Liver (tissue), 9 donors: ENCODE results near the gene RARRES1. TPM values are rescaled to one million over a fixed set of nuclear protein-coding genes. Genes with fewer than 3 reads are reported as not detected.

Experiments
- DNase-seq: peaks from one replicate; pipeline ENCODE4 v3.0.0-alpha.2; 2017; ENCODE audit warnings: low spot score
- H3K27ac ChIP-seq, 2 donors: one replicate each; pipeline ENCODE4 v1.7.0; 2013; ENCODE audit warnings: inconsistent platforms in 2 of 2, low read length in 2 of 2, control low read depth in 1 of 2, low read depth in 1 of 2, mild to moderate bottlenecking in 1 of 2
- H3K27me3 ChIP-seq, 4 donors: one replicate each; pipeline versions ENCODE4 v1.6.1 to v1.7.0; 2013; ENCODE audit warnings: low read length in 3 of 4, inconsistent platforms in 1 of 4, mild to moderate bottlenecking in 1 of 4, moderate library complexity in 1 of 4; ENCODE audit not compliant: control insufficient read depth in 4 of 4, insufficient read depth in 4 of 4
- H3K36me3 ChIP-seq, 4 donors: one replicate each; pipeline versions ENCODE4 v1.6.1 to v1.7.0; 2013; ENCODE audit warnings: low read length in 3 of 4, mild to moderate bottlenecking in 3 of 4, low read depth in 1 of 4, moderate library complexity in 1 of 4; ENCODE audit not compliant: control insufficient read depth in 4 of 4, insufficient read depth in 3 of 4
- H3K4me1 ChIP-seq, 4 donors: one replicate each; pipeline versions ENCODE4 v1.6.1 to v1.7.0; 2013; ENCODE audit warnings: low read length in 3 of 4, mild to moderate bottlenecking in 3 of 4, moderate library complexity in 1 of 4; ENCODE audit not compliant: control insufficient read depth in 4 of 4, insufficient read depth in 4 of 4
- H3K4me3 ChIP-seq, 3 donors: one replicate each; pipeline versions ENCODE4 v1.6.1 to v1.7.0; 2013; ENCODE audit warnings: low read length in 3 of 3, control low read depth in 1 of 3, low read depth in 1 of 3, mild to moderate bottlenecking in 1 of 3
- H3K9ac ChIP-seq, 2 donors: one replicate each; pipeline ENCODE4 v1.7.0; 2013; ENCODE audit warnings: low read length in 2 of 2, mild to moderate bottlenecking in 2 of 2, moderate library complexity in 2 of 2, control low read depth in 1 of 2, low read depth in 1 of 2
- H3K9me3 ChIP-seq, 4 donors: one replicate each; pipeline versions ENCODE4 v1.6.1 to v1.7.0; 2013; ENCODE audit warnings: low read length in 3 of 4; ENCODE audit not compliant: control insufficient read depth in 4 of 4
- EGR1 ChIP-seq, 2 donors: IDR thresholded peaks; 2 replicates each; pipeline ENCODE4 v1.6.1; 2016 to 2018; ENCODE audit warnings: antibody characterized with exemption in 2 of 2, low read depth in 2 of 2
- FOXA1 ChIP-seq: IDR thresholded peaks from 2 replicates; pipeline ENCODE4 v1.6.1; 2016; ENCODE audit warnings: antibody characterized with exemption
- GABPA ChIP-seq, 2 donors: IDR thresholded peaks in 1 of 2; conservative IDR thresholded peaks in 1 of 2; 2 replicates each; pipeline ENCODE4 v1.6.1; 2016; ENCODE audit warnings: antibody characterized with exemption in 2 of 2, mild to moderate bottlenecking in 1 of 2, moderate library complexity in 1 of 2
- JUND ChIP-seq, 2 donors: IDR thresholded peaks; 2 replicates each; pipeline ENCODE4 v1.6.1; 2016; ENCODE audit warnings: antibody characterized with exemption in 2 of 2
- RAD21 ChIP-seq, 2 donors: IDR thresholded peaks; 2 replicates each; pipeline ENCODE4 v1.6.1; 2016; ENCODE audit warnings: antibody characterized with exemption in 2 of 2, mild to moderate bottlenecking in 2 of 2
- RXRA ChIP-seq, 2 donors: IDR thresholded peaks; 2 replicates each; pipeline ENCODE4 v1.6.1; 2017 to 2018; ENCODE audit warnings: antibody characterized with exemption in 2 of 2, mild to moderate bottlenecking in 1 of 2
- TAF1 ChIP-seq: conservative IDR thresholded peaks from 2 replicates; pipeline ENCODE4 v1.6.1; 2016; ENCODE audit warnings: antibody characterized with exemption, mild to moderate bottlenecking
- YY1 ChIP-seq: IDR thresholded peaks from 2 replicates; pipeline ENCODE4 v1.6.1; 2016; ENCODE audit warnings: antibody characterized with exemption, mild to moderate bottlenecking
- WGBS: extraction: QIAGEN DNeasy Blood & Tissue Kit; methylation state at CpG from one replicate; pipeline ENCODE4 v1.1.7; 2013; 5-methylcytosine and 5-hydroxymethylcytosine counted together
- polyA plus RNA-seq, 2 donors: library from polyadenylated mRNA; stranded (reverse) in 1 of 2; unstranded in 1 of 2; fragments of 200-250 nt in 1 of 2; fragments of >200 nt in 1 of 2; fragmentation: Nextera tagmentation in 1 of 2; extraction: Ambion mirVana in 1 of 2; gene quantifications; one replicate each; pipeline versions ENCODE4 v1.2.1 to v1.2.3, GENCODE V29; 2013 to 2015
- total RNA-seq, 2 donors: library from RNA; depleted of rRNA; stranded (reverse); fragments of >200 nt; gene quantifications; one replicate each; pipeline ENCODE4 v1.2.3, GENCODE V29; 2014
- TF ChIP-seq, protein P1 (sequence below): IDR thresholded peaks from 2 replicates; pipeline ENCODE4 v1.6.1; 2016; ENCODE audit warnings: antibody characterized with exemption
- TF ChIP-seq, protein P2 (sequence below): IDR thresholded peaks from 2 replicates; pipeline ENCODE4 v1.6.1; 2016; ENCODE audit warnings: antibody characterized with exemption, mild to moderate bottlenecking
- TF ChIP-seq, protein P3 (sequence below): IDR thresholded peaks from 2 replicates; pipeline ENCODE4 v1.6.1; 2016; ENCODE audit warnings: antibody characterized with exemption
- TF ChIP-seq, protein P4 (sequence below): fragments of 150-350 bp; IDR thresholded peaks from 2 replicates; pipeline ENCODE4 v1.5.1; 2017; ENCODE audit warnings: improper control_type of control experiment, low read depth, low read length; ENCODE audit not compliant: missing input control
- donor health status: healthy.
- donor health status: healthy.
- donor health status: healthy.
- donor health status: healthy.
- donor health status: healthy.

RARRES1 gene, protein sequence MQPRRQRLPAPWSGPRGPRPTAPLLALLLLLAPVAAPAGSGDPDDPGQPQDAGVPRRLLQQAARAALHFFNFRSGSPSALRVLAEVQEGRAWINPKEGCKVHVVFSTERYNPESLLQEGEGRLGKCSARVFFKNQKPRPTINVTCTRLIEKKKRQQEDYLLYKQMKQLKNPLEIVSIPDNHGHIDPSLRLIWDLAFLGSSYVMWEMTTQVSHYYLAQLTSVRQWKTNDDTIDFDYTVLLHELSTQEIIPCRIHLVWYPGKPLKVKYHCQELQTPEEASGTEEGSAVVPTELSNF
- 1 to 10 TPM in 1 of 2 donors, under 1 TPM in 1; 0.92 to 6.9 TPM for total RNA-seq
- 1 to 10 TPM; 1.6 to 3.2 TPM for polyA plus RNA-seq

DNA sequence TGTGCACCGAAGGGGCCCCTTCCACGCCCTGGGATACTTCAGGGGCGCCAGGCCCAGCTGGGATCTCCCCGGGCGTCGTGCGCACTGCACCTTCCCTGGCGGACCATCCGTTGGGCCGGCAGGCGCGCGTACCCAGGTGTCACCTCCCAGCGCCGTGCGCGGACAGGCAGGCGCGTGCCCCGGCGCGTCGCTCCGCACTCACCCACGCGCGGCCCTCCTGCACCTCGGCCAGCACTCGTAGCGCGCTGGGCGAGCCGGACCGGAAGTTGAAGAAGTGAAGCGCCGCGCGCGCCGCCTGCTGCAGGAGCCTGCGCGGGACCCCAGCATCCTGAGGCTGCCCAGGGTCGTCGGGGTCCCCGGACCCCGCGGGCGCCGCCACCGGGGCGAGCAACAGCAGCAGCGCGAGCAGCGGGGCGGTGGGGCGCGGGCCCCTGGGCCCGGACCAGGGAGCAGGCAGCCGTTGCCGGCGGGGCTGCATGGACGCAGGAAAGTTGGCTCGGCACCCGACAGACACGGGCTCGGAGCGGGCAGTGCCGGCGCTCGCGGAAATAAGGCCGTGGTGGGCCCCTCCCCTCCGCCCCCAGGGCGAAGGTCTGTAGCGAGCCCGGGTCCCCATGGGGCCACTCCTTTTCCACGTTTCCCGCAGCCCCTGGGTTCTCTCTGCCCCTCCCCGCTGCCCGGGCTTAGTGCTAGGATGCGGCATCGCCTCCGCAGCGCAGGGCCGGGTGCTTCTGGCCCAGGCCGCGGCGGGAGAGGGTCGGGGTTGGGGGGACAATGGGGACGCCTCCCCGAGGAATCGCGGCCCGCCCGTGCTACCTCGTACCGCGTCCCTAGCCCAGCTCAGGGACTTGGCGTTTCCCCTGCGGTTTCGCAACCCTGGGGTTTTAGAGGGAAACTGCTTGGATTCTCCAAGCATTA lies at the start of gene RARRES1:
TSS of gene RARRES1 (minus strand) at position 520 of the 918 bp plus-strand sequence. CDS start at position 478, 42 bp downstream.
- DNase-seq, result peak; percentile 72
- H3K27me3 ChIP-seq, result no peaks in the 10 kb centered on the region
- peaks cover 4 to 28% (median 15%) of the 10 kb centered on the region in 4 donors for H3K4me1 ChIP-seq
- no peak within 1 kb of the TSS for H3K9ac ChIP-seq
- H3K27ac ChIP-seq, result peak within 1 kb of the TSS; percentile 48 to 51
- WGBS, result 2% methylated on average over 101 of the region's 101 CpGs
- peaks cover 0 to 8% (median 3%) of the 10 kb centered on the region in 4 donors for H3K9me3 ChIP-seq
- H3K4me3 ChIP-seq, result peak within 1 kb of the TSS; percentile 50 to 81 (median 54)
- no peaks in the 10 kb centered on the region for H3K36me3 ChIP-seq
- peak in 1 of 2 donors; percentile 45 for TF ChIP-seq GABPA (IDR thresholded peaks at IDR 0.05 in 1 of 2, conservative IDR thresholded peaks at IDR 0.05 in 1 of 2)
- TF ChIP-seq, protein P1, sequence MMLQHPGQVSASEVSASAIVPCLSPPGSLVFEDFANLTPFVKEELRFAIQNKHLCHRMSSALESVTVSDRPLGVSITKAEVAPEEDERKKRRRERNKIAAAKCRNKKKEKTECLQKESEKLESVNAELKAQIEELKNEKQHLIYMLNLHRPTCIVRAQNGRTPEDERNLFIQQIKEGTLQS, result no peak

DNA sequence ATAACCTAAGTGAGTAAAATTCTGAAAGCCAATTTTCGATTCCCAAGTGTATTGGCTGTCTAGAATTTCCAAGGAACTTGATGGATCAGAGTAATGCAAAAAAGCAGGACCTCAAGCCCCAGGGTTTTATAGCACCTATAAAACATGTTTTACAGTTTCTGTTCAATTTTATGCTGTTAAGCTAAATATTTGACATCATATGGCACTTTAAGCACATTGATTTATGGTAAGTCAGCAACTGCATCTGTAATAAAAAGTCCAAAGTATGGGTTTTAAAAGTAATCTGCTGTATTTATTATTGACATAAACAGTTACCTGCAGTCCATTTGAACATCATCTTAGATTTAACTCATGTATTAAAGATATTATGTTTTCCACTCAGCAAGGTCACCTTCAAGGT lies 49.6 kb upstream of the RARRES1 start:
- Histone ChIP-seq H3K9me3 (no peaks in the 10 kb centered on the region), H3K27ac (no peak overlapping the region), H3K27me3 (no peaks in the 10 kb centered on the region), H3K4me1 (no peaks in the 10 kb centered on the region), H3K36me3 (no peaks in the 10 kb centered on the region), H3K4me3 (no peak overlapping the region), H3K9ac (no peak overlapping the region)
- TF ChIP-seq RAD21 (IDR thresholded peaks at IDR 0.05) (no peak), FOXA1 (no peak), EGR1 (IDR thresholded peaks at IDR 0.05; ENCODE audit: low read depth in 2 of 2) (no peak), YY1 (no peak), JUND (IDR thresholded peaks at IDR 0.05) (no peak), RXRA (IDR thresholded peaks at IDR 0.05) (no peak), TAF1 (no peak)
- TF ChIP-seq, protein P2, sequence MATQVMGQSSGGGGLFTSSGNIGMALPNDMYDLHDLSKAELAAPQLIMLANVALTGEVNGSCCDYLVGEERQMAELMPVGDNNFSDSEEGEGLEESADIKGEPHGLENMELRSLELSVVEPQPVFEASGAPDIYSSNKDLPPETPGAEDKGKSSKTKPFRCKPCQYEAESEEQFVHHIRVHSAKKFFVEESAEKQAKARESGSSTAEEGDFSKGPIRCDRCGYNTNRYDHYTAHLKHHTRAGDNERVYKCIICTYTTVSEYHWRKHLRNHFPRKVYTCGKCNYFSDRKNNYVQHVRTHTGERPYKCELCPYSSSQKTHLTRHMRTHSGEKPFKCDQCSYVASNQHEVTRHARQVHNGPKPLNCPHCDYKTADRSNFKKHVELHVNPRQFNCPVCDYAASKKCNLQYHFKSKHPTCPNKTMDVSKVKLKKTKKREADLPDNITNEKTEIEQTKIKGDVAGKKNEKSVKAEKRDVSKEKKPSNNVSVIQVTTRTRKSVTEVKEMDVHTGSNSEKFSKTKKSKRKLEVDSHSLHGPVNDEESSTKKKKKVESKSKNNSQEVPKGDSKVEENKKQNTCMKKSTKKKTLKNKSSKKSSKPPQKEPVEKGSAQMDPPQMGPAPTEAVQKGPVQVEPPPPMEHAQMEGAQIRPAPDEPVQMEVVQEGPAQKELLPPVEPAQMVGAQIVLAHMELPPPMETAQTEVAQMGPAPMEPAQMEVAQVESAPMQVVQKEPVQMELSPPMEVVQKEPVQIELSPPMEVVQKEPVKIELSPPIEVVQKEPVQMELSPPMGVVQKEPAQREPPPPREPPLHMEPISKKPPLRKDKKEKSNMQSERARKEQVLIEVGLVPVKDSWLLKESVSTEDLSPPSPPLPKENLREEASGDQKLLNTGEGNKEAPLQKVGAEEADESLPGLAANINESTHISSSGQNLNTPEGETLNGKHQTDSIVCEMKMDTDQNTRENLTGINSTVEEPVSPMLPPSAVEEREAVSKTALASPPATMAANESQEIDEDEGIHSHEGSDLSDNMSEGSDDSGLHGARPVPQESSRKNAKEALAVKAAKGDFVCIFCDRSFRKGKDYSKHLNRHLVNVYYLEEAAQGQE, result no peak
- TF ChIP-seq, protein P3, sequence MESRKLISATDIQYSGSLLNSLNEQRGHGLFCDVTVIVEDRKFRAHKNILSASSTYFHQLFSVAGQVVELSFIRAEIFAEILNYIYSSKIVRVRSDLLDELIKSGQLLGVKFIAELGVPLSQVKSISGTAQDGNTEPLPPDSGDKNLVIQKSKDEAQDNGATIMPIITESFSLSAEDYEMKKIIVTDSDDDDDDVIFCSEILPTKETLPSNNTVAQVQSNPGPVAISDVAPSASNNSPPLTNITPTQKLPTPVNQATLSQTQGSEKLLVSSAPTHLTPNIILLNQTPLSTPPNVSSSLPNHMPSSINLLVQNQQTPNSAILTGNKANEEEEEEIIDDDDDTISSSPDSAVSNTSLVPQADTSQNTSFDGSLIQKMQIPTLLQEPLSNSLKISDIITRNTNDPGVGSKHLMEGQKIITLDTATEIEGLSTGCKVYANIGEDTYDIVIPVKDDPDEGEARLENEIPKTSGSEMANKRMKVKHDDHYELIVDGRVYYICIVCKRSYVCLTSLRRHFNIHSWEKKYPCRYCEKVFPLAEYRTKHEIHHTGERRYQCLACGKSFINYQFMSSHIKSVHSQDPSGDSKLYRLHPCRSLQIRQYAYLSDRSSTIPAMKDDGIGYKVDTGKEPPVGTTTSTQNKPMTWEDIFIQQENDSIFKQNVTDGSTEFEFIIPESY, result no peak
- TF ChIP-seq, protein P1, result no peak
- TF ChIP-seq, protein P4, sequence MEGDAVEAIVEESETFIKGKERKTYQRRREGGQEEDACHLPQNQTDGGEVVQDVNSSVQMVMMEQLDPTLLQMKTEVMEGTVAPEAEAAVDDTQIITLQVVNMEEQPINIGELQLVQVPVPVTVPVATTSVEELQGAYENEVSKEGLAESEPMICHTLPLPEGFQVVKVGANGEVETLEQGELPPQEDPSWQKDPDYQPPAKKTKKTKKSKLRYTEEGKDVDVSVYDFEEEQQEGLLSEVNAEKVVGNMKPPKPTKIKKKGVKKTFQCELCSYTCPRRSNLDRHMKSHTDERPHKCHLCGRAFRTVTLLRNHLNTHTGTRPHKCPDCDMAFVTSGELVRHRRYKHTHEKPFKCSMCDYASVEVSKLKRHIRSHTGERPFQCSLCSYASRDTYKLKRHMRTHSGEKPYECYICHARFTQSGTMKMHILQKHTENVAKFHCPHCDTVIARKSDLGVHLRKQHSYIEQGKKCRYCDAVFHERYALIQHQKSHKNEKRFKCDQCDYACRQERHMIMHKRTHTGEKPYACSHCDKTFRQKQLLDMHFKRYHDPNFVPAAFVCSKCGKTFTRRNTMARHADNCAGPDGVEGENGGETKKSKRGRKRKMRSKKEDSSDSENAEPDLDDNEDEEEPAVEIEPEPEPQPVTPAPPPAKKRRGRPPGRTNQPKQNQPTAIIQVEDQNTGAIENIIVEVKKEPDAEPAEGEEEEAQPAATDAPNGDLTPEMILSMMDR, result no peak
- DNase-seq, result no peak
- 79% methylated on average over 1 of the region's 1 CpG for WGBS
